Right renal pelvis (tissue), 4 donors: ENCODE data around the gene PCCA. TPM values are rescaled to one million over a fixed set of nuclear protein-coding genes. Genes with fewer than 3 reads are reported as not detected.
"Not testable (repeated sequence)": the region's sequence is repeated elsewhere in the genome, so short reads cannot be mapped to it uniquely, and the experiment has no call there.

Source experiments
- DNase-seq, 4 donors: peaks; one replicate each; pipeline ENCODE4 v3.0.0-alpha.2; 2013; ENCODE audit warnings: low read depth in 4 of 4, low spot score in 3 of 4, missing footprints in 1 of 4
- polyA plus RNA-seq, 4 donors: library from polyadenylated mRNA; unstranded; fragments of 120-200 nt; gene quantifications; one replicate each; pipeline ENCODE4 v1.2.1, GENCODE V29; 2013; ENCODE audit not compliant: insufficient read length in 4 of 4

The PCCA gene
- polyA plus RNA-seq, 4 donors: 50.8 to 70.4 (median 65.4) TPM

- DNase-seq: no peak
Measured at GRCh38 chr13:100095498-100095897, 6.6 kb downstream of the PCCA start.

- DNase-seq: no peak
Measured at GRCh38 chr13:100096526-100096925, 7.6 kb downstream of the PCCA start.

GRCh38 chr13:100097821-100098220 is 8.9 kb downstream of the PCCA start:
- no peak for DNase-seq

GRCh38 chr13:100098445-100099116 is 9.7 kb downstream of the PCCA start:
- no peak for DNase-seq

- DNase-seq: not testable (repeated sequence)
Measured at GRCh38 chr13:100099117-100099445, 10.2 kb downstream of the PCCA start.

GRCh38 chr13:100100115-100100879 is 11.4 kb downstream of the PCCA start:
- DNase-seq: peak in 3 of 4 donors; percentile 16 to 43 (median 28)

GRCh38 chr13:100102042-100102441 is 13.1 kb downstream of the PCCA start:
- no peak for DNase-seq

- no peak for DNase-seq
Measured at GRCh38 chr13:100106005-100106404, 17.1 kb downstream of the PCCA start.

GRCh38 chr13:100106705-100107104 is 17.8 kb downstream of the PCCA start:
- no peak for DNase-seq

GRCh38 chr13:100108913-100109507 is 20.1 kb downstream of the PCCA start:
- no peak for DNase-seq

- no peak for DNase-seq
Measured at GRCh38 chr13:100110269-100110668, 21.4 kb downstream of the PCCA start.

GRCh38 chr13:100112186-100112838 is 23.4 kb downstream of the PCCA start:
- no peak for DNase-seq

GRCh38 chr13:100115693-100116254 is 26.9 kb downstream of the PCCA start:
- DNase-seq: no peak

- no peak for DNase-seq
Measured at GRCh38 chr13:100124265-100124664, 35.4 kb downstream of the PCCA start.

GRCh38 chr13:100125946-100126345 is 37.1 kb downstream of the PCCA start:
- no peak for DNase-seq

GRCh38 chr13:100128373-100128772 is 39.5 kb downstream of the PCCA start:
- DNase-seq: no peak

GRCh38 chr13:100128838-100129237 is 39.9 kb downstream of the PCCA start:
- DNase-seq: no peak

- no peak for DNase-seq
Measured at GRCh38 chr13:100129605-100130004, 40.7 kb downstream of the PCCA start.

GRCh38 chr13:100130092-100130491 is 41.2 kb downstream of the PCCA start:
- DNase-seq: no peak

- no peak for DNase-seq
Measured at GRCh38 chr13:100130930-100131511, 42.1 kb downstream of the PCCA start.
